ENCODE data around the gene TBC1D22A.
A peak's percentile ranks its signal among the peaks of the same experiment; 100 is the strongest.

Gene TBC1D22A

DNA sequence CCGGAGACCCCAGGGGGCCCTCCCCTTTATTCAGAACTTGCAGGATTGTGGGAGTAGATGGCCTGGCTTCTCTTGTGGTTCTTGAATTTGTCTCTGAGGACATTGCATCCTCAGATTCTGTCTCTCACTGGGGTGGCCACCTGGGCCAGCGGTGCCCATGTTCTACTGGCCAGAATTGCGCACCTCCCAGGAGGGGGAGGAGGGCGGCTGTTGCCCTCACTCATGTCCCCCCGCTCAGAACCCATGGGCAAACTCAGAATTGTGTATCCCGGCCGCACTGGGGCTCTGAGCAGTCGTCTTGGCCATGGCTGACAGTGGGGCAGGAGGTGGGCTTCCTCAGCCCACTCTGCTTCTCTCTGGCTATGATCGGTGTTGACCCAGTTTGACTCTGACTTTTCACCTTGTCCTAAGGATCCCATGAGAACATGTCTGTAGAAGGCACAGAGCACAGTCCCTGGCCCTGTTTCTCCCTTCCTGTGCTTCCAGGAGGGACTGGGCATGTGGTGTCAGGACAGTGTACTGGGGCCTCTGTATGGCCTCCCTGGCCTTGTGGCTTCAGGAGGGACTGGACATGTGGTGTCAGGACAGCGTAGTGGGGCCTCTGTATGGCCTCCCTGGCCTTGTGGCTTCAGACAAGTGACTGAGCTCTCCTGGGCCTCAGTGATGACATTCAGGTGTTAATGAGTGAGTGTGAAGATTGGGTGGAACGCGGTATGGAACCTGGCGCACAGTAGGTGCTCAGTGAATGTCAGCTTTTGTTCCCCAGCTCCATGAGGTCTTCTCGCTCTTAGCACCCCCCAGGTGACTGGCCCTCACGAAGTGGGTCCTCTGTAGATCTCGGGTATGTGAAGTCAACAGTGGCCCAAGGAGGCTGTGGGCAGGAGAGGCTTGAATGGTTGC is 99.3 kb downstream of the TBC1D22A start:
- DNase-seq: no peak

DNA sequence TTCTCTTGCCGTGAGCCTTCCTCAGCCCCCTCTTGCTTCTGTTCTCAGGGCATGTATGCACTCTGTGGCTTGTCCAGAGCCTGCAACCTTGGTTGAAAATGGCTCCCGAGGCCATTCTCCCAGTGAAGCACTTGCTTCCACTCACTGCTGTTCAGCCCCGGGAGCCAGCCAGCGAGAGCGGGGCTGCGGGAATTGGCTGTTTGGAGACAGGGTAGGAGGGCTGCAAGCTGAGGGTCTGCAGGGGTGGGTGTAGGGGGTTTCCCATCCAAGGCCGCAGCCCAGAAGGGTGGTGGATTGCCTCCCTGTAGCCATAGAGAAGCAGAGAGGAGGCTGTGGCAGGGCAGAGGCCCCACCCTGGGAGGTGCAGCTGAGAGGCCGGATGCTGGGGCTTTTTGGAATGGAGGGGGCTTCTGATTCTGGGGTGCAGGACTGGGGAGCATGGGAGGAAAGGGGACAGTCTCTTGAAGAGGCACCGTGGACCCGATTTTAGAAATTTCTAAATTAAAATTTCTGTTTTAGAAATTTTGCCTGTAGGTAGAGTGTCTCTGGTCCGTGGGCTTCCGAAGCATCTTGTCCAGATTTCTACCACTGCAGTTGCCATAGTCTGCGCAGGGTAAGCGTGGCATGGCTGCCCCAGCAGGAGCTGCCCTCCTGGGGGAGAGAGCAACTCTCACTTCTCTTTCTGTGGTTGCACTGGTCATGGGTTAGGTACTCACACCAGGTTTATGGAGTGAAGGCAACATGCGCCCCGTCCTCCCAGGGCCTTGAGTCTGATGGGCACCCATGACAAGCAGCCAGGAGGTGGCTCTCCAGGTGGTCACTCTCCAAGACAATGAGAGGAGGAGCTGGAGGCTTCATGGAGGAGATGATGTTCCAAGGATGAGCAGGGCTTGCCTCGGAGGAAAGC is 100.2 kb downstream of the TBC1D22A start:
- no peak for DNase-seq

DNA sequence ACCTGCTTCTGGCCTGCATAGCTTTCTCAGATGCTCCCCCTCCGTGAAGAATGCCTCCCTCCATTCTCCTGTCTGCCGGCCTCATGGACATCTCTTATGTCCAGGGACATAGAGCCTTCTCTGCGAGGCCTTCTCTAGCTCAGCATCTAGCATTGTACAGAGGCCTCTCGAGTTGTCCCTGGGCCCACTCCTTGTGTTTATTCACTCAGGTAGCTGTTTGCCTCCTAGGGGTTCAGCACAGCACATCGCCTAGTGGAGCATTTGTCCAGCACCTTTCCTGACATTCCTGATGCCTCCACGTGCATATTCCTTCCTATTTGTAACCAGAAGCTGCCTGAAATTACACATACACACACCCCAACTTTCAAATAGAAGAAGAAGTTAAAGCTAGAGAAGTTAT is 101.3 kb downstream of the TBC1D22A start:
- no peak for DNase-seq

DNA sequence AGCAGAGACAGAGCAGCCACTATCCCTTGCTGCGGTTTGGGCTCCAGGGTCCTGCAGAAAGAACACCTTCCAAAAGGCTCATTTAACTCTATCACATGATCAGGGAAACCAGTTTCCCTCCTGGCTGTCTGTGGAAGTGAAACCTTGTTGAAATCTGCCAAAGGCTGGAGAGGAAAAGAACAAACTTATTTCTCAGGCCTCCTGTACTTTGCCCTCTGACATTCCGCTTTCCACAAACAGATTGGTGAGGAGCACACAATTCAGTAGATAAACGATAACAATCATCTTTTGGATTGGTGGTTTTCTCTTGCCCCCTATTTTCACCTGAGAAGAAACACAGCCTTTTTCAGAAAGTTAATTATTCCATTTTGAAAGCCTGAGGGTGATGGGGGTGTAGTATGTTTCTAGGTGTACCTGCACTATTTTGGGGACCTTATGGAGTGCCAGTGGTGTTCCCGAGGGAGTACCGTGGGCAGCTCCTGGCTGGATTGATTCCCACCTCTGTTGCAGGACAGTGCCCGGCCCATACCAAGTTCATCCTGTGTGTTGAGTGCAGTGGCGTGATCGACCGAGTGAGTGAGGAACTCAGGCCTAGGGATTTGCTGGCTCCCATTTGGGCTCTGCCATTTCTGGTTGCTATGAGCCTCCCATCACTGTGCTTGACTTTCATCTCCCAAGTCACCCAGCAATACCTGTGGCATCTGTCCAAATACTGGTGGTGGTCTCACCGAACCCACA is 102.0 kb downstream of the TBC1D22A start:
- DNase-seq: no peak

DNA sequence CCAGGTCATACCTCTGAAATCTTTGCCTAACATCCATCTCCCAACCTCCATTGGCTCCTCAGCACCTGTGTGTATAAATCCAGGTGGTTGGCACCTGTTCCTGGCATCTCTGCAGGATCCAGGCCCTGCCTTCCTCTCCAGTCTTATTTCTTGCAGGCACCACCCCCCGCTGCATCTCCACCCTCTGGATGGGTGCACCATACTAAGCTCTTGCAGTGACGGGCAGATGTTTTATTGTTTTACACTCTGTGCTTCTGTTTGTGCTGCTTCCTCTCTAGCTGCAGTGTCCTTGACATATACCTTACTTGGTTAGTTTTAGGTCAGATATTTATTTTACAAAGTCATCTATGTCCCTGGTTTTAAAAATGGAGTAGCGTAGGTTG is 102.6 kb downstream of the TBC1D22A start:
- DNase-seq: no peak

DNA sequence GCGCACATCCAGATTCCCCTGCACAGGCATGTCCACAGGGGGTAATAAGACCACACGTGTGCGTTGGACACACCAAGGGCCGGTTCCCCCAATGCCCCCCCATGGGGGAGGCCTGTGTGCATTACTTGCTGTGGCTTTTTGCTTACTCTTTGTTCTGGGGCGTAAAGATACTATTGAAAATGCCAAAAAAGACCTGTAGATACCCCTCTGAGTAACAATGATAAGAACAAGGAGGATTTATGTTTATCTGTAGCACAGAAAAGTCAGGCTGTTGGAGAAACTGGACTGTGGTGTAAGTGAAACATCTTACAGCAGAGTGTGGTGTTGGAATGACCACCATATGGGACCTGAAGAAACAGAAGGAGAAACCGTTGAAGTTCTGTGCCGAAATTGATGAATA is 103.2 kb downstream of the TBC1D22A start:
- DNase-seq: no peak

DNA sequence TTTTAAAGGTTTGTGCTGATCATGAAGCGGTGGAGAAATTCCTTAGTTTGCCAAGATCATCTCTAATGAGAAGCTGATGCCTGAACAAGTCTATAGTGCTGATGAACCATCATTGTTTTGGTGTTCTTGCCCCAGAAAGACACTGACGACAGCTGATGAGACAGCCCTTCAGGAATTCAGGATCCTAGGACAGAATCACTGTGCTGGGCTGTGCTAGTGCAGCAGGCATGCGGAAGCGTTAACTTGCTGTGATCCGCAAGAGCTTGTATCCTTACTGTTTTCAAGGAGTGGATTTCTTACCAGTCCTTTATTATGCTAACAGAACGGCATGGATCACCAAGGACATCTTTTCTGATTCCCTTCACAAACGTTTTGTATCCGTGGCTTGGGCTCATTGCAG is 104.1 kb downstream of the TBC1D22A start:
- no peak for DNase-seq

DNA sequence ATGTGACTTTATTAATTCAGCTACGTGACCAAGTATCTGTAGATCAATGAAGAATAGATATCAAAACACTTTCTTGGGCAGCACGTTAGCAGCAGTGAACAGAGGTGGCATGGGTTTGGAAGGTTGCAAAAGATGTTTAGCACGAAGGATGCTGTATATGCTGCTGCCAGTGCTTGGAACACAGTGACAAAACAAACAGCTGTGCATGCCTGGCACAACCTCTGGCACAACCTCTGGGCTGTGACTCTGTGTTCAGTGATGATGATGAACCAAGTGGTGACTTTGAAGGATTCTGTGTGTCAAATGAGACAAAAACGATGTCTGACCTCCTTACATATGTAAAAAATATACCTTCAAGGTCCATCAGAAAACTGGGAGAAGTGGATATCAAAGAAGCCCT is 104.7 kb downstream of the TBC1D22A start:
- no peak for DNase-seq

DNA sequence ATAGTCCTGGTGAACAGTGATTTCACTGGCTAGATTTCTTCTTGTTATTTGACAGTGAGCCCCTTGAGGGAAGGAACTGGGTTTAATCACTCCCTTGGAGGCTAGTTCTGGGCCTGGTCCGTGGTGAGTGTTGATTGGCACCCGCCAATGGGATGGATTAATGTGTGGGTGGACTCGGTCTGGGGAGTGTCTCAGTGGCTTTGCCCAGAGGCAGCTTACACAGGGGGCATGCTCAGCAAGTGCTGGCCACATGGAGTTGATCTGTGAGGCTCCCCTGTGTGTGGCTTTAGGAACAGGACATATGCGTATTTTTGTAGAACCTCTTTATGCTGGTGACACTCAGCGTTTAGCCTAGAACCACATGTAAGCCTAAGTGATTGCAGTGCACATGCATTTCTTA is 106.9 kb downstream of the TBC1D22A start:
- no peak for DNase-seq

DNA sequence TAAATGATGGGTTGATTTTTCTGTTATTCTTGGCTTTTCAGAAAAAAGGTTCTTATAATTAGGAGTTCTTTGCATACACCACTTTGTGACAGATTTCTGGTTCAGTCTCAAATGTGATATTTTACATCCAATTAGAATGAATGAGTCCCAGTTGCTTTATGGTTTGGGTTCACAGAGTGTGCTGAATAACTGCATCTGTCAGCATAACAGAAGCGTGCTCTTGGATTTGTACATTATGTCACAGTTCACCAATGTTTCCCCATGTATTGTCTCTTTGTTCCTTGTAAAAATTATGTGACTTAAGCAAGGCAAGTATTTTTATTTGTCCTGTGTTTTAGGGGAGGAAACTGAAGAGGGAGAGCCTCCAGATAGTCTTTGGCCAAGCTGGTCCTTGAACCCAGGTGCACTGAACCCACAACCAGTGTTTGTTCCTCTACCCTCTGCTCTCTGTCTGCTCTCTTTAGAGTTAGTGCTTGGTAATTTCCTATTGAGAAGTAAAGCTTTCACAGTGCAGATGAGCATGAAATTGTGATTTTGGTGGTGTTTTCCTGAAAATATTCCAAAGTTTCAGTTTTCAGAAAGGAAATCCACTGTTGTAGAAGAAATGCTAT is 107.5 kb downstream of the TBC1D22A start:
- DNase-seq: no peak

DNA sequence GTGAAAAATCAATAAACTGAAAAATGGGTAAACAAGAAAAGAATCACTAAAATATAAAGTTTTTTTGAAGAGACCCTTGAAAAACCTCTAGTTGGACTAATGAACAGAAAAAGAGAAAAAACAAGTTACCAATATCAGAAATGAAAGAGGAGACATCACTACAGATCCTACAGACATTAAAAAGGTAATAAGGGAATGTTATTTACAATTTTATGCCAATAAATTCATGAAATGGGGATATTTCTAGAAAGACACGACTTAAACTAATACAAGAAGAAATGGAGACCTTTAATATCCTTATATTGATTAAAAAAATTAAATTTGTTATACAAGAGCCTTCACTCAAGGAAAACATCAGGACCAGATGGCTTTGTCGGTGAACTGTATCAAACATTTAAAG is 109.4 kb downstream of the TBC1D22A start:
- DNase-seq: no peak

DNA sequence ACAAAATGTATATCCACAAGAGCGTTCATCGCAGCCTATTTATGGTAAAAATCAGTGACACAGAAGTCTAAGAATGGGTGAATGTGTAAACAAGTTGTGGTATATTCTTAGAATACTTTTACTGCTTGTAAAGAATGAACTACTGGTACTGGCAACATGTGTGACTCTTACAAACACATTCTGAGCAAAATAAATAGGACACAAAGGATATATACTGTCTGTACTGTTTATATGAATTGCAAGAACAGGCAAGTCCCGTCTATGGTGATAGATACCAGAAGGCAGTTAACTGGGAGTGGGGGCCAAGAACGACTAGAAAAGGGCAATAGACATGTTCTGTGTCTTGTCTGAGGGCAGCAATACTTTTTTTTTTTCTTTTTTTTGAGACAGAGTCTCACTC is 112.6 kb downstream of the TBC1D22A start:
- DNase-seq: no peak

DNA sequence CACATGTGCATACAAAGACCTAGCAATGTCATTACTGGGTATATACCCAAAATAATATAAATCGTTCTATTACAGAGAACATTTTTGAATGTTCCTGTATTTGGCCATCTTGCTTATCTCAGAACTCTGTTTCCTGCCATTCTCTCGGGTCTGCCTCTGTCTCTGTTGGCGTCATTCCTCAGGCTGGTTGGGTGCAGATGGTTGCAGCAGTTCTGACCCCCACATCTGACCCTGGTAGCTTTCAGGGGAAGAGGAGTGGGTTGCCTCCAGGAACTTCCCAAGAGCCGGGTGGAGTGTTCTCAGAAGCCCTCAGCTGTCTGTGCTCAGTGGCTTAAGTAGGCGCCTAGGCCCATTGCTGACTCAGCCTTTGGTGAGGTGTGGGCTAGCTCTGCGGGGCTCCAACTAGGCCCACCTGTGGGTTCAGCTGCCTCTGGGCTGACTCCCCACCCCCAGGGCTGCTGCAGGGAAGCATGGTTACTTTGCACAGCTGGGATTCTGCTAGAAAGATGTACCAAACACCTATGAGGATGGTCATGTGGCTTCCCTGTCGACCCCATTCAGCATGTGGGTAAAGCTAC is 114.0 kb downstream of the TBC1D22A start:
- DNase-seq: no peak

DNA sequence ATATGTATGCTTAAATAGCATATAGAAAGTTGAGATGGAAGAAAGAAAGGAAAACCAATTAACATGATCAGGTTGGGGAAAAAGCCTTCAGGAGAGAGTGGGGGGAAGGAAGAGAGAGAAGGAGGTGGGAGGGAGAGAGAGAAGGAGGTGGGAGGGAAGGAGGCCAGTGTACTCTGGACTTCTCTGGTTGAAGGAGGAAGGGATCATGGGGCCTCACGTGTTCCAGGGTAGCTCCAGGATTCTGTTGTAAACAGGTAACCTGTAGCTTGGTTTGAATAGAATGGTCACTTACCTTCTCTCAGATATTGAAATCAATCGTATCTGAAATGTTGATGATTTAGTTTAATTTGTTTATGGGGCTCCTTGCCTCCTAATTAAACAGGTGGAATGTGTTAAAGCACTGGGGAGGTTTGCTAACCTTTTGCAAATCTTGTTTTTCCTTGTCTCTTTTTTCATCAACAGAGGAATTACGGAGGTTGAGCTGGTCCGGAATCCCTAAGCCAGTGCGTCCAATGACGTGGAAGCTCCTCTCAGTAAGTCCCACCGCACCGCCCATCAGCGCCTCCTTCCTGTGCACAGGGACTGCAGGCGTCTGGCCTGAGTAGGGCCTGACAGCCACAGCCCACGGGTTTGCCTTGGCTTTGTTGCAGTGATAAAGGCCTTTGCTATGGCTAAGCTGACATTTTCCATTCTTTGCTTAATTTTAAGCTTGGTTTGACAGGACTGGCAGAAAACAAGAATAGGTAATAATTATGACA is 115.9 kb downstream of the TBC1D22A start:
- peak in 1 of 3 donors; percentile 8 for DNase-seq

DNA sequence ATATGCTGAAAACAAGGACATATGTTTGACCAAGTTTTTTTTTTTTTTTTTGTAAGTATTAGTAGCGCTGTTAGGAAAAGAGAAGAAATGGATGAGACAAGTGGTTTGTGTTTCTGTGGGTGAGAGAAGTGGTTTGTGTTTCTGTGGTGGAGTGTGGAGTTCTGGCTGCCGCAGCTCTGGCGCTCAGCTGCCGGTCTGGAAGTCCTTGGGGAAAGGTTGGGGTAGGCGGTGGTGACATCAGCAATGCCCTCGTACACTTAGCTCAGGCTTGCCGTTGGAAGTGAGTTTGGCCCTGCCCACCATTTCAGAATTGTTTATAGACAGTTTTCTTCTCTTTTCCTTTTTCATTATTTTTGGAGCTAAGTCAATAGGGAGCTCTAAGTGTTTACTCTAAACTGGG is 116.6 kb downstream of the TBC1D22A start:
- peak; percentile 65 to 67 (median 67) for DNase-seq

DNA sequence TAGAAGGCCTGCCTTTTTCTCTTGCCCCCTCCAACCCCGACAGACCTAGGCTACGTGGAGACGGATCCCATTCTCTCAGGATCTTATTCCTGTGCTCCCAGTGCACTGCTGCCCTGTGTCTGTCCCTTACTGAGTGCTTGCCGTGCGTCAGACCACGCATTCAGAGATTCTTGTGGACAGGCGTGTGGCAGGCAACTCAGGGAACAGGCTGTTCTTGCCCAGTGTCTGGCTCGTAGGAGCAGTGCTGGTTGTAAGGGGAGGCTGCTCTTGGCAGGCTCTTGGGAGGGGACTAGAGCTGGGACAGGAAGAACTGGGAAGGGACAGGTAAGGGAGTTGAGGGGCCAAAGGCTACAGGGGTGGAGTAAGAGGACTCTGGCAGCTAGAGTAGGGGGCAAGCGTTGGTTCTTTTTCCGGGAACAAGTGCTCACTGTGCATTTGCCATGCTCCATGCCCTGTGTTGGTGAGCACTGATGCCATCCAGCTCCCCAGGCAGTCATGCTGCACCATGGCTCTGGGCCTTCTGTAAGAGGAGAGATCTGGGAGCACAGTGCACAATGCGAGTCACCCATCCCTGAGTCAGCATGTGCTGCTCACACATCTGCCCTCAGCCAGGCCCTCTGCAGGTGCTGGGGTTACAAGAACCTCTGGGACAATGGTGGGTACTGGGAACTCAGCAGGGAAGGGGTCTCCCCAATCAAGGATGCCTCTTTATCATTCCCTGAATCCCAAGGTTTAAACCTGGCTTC is 119.1 kb downstream of the TBC1D22A start:
- no peak for DNase-seq

DNA sequence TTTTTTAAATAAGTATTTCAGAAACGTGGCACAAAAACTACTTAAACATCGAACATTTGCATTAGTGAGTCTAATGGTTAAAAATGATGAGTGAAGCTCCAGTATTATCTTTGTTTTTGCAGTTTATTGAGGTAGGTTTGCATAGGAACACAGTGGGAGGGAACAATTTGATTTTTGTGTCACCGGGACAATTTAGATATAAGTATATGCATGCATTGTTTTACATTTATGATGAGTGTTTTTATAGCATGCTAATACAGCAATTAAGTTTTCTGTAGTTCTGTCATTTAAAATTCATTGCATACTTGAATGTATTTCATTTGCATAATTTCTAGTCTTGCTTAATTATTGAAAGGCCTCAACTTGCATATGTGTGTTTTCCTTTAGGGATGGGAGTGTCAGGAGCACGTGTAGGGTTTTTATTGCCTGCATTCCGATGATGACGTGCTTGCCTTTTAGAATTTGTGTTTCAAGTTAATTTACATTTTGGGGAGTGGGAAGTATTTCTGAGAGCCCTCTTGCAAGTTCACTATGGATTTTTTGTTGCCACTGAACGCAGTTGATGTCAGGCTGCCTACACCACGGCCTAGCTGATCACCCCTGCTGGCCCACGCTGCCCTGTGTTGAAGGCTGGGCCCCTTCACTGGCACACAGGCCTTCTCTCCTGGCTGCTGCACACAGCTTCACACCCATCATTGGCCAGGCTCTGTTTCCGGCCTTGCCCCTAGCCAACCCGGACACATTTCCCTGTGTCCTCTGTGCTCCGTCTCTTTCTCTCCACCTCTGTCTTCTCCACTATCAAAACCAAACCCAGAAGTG is 120.9 kb downstream of the TBC1D22A start:
- no peak for DNase-seq

DNA sequence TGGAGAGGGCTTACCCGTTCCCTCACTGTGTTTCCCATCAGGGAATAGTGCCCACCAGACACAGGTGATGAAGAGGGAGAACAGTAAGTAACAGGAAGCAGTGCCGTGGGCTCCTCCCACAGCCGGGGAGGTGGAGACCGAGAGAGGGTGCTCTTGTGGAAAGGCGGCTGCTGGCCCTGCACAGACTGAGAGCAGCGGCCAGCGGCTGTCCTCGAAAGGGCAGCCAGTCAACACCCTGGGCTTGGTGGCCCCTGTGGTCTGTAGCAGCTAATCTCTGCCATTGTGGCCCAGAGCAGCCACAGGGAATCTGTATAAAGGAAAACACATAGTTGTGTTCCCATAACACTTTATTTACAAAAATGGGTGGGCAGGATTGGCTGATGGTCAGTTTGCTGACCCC is 121.9 kb downstream of the TBC1D22A start:
- DNase-seq: no peak

DNA sequence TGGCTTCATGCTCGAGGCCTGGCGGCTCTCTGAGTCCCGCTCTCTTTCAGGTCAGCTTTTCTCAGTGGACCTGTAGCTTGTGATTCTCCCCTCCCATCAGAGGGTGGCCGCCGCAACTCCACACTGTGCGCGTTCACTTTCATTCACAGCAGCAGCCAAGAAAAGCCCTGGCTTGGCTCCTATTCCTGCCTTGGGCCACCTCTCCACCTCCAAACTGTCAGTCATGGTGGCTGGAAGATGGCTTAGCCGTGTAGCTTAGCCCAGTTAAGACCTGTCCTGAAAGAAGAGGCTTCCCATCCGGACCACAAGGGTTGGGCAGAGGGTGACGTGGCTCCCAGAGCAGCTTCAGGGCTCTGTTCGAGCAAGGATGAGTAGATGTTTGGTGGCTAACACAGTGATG is 125.5 kb downstream of the TBC1D22A start:
- no peak for DNase-seq

DNA sequence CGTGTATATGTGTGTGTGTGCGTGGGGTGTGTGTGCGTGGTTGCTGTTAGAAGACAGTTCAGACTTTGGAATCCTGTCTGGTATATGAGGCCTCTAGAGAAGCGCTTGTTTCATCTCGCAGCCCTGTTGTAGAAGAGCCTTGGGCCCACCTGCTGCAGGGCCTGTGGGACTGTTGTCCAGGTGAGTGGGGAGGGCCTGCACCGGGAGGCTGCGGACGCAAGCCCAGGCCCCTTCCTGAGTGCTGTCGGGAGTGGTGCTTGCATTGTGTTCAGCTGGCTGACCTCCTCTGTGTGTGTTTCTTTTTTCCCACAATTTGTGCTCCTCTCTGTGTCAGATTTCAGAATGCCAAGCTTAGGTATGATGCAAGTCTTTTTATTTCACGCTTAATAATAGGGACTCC is 128.4 kb downstream of the TBC1D22A start:
- DNase-seq: no peak
